DMS79 treated with DMSO at 0.1 percent for 48 hours (cell line): Measurements from ENCODE around the gene RAB11FIP4.

Experiments
- DNase-seq: peaks from one replicate; lab custom pipeline; 2025; lab: John Stamatoyannopoulos, UW

RAB11FIP4 gene

DNA sequence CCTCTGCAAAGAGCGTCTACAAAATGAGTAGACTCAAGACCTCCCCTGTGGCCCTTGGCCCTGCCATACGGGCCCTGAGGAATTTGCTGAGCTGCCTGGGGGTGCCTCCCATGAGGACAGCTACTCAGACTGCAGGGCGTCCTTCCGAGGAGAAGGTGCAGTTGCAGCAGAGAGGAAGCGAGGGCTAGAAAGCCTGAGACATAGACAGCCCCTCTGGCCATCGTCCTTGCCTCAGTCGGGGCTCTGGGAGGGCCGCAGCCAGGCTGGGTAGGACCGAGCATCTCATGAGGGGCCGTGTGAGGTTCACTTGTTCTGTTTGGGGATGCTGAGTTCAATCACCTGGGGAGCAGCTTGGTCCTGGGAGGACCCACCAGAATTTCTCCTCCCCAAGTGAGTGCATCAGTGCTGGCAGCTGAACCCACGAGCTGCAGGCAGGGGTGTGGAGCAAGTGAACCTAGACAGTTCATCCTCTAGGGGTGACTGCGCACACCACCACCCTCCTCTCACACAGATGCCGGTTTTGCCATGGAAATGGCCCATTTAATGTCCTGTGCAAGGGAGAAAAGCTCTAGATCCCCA lies 20.3 kb downstream of the RAB11FIP4 start:
- DNase-seq, result no peak

DNA sequence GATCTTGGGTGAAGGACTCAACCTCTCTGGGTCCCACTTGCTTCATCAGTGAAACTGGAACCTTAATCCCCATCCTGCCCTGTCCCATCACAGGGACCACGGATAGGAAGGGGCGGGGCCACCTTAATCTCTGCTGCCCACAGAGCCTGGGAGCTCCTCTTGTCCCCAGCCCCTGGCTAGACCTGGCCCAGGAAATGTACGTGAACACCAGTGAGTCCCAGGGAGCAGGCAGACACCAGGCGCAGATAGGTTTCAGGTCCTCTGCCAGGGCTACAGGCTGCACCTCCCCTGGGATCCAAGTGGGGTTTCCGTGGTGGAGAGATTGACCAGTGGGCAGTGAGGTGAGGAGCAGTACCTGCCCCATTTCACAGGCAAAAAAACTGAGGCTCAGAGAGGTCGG lies 21.0 kb downstream of the RAB11FIP4 start:
- DNase-seq, result no peak

DNA sequence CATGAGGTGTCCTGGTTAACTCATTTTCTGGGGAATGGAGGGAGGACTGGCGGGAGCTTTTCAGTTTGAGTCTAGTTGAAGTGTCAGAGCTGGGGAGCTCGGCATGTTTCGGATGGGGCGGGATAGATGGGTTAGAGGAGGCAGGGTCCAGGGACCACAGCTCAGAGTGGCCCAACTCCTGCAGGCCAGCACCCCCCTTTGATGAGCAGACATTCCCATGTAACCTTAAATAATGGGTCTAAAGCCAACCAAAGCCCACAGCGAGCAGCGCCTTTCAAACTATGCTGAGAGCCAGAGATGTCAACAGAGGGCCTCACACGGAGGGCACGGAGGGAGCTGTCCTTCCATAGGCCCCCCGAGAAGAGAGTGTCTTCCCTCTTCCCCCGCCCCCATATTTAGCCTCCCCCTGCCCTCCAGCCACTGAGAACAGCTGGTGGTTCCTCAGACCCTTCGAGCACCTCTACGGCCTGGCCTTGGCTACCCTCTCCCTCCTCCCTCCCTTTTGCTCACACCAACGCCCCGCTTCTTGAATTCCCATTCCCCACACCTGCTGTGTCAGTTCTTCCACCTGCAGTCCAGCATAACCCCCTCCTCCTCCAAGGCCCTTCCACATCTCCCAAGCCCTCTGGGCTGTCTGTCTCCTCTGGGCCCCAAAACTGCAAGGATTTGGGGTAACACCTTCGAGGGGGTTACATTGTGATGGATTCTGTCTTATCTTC lies 21.8 kb downstream of the RAB11FIP4 start:
- DNase-seq, result no peak

DNA sequence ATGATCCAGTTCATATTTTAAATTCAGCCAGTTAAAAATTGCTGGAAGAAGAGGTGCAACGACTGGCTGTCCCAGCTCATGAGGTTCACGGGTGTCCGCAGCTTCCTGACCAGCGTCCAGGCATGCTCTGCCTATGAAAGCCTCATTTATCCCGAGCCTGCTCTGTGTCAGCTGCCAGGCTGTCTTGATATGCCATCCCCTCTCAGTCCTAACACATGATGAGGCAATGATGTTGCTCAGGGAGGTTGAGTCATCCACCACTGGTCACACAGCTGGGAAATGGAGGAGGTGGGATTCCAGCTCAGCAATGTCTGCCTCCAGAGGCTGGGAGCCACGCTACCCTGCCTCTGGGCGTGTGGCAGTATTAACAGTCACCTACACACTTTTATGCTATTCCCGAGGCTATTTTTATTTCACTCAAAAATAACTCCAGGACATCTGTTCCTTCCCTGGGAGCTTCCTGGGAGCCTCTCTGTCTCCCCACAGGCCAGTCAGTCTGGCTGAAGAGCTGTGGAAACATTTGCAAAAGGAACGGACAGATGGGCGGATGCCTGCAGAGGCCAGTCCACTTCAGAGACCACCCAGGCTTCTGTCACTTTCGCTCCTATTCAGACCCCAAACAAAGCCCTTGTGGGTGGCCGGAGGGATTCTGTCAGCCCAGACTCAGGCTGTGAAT lies 22.5 kb downstream of the RAB11FIP4 start:
- DNase-seq, result no peak

DNA sequence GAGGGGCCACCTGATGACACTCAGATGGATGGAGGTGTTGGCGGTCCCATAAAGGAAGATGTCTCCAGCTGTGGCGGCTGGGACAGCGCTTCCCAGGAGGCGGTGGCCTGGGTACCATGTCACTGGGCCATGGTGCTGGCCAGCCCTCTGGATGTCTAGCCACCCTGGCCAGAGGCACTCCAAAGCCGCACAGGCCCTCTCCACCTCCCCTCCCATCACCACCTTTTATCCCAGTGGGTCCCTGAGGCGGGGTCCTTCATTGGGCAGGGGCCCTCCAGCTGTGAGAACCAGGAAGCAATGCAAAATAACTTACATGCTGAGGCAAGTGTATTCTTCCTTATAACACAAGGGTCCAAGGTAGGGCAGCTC lies 23.1 kb downstream of the RAB11FIP4 start:
- no peak for DNase-seq

DNA sequence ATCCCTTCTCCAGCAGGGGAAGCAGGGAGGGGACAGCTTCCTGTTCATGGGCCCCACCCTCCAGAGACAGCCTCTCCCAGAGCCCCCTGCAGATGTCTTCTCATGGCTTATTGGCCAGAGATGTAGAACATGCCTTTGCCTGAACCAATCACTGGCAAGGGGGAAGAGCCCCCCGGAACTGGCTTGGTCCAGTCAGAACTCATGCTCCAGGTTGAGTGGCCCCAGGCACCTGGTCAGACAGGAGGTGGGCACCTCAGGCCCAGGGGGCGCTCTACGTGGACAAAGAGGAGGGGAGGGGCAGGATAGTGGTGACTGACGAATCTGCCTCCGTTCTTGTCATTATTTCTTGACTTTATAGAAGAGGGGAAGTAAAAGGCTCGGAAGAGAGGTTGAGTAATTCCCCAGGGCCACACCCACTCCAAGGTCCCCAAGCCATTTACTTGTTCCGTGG lies 23.6 kb downstream of the RAB11FIP4 start:
- no peak for DNase-seq

DNA sequence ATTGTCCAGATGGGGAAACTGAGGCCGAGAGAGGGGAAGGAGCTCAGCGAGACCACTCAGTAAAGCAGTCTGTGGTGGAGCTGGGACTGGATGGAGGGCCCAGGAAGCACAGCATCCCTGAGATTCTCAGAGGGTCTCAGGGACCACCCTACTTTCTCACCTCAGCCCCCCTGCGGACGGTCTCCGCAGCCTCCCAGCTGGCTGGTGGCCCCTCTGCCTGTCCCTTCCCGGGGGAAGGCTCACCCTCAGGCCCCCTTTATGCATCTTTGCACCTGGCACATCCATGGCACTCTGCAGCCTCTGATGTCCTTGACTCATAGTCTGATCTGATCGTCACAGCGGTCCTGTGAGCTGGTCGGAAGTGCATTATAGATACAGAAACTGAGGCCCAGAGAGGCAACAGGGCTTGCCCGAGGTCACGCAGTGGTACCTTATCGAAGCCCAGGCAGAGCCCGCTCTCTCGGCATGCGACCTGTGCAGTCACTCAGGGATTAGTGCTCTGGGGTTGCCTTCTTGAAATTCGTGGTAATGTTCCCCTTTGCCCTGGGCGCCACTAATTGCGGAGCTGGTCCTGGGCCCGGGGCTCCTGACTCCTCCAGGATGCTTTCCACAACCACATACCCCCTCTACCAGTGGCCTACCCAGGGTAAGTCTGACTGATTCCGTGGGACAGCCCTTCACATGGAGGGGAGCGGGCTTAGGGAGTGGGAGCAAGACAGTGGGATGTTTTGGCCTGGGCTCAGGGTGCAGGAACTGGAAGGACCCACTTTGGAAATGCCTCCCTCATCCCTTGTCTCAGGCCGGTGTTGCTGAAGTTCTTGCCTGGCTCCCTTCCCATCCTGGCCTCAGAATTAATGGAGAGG lies 24.4 kb downstream of the RAB11FIP4 start:
- no peak for DNase-seq

DNA sequence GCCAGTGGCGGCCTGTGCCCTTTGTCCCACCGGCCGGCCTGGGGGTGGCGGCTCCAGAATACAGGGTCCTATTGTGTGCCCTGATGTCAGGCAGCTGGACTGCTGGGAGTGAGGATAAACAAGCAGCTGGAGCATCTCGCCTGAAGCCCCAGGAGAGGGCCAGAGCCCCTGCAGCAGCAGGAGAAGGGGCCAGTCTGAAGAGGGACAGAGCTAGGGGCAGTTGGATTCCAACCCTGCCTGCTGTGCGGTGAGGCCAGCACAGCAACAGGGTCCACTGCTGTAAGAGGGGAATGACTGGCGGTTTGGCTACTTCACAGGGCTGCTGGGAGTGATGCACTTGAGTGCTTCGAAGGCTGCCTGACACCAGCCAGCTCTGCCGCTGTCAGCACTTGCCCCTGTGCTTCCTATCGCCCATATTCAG lies 25.0 kb downstream of the RAB11FIP4 start:
- no peak for DNase-seq

DNA sequence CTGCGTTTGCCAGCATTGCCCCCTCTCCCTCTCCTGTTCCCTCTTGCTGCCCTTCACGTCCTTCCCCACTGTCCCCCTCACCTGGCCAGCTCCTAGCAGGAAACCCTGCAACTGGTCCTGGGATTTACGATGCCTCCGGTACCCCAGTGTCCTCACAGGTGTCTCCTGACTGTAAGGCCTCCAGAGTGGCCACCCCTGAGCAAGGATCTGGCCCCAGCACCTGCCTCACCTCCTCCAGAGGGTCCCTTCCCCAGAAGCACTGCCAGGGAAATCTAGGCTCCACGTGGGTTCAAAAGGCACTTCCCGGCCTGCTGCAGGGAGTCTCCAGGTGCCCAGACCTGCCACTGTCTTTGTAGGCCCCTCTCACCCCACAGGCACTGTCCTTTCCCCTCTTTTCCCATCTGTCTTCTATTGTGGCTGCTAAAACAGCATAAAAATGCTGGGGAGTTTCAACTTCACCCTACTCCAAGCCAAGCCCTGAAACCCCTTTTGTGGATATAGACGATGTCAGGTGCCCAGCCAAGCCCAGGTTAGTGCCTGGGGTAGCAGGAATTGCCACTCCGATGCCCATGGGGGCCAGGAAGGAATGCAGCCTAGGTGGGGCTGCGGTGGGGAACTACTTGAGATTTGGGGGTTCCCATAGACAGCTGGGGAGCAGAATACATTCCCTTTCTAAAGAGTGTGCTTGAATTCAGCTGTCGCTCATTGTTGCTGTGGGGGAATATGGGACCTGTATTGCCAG lies 25.7 kb downstream of the RAB11FIP4 start:
- no peak for DNase-seq

DNA sequence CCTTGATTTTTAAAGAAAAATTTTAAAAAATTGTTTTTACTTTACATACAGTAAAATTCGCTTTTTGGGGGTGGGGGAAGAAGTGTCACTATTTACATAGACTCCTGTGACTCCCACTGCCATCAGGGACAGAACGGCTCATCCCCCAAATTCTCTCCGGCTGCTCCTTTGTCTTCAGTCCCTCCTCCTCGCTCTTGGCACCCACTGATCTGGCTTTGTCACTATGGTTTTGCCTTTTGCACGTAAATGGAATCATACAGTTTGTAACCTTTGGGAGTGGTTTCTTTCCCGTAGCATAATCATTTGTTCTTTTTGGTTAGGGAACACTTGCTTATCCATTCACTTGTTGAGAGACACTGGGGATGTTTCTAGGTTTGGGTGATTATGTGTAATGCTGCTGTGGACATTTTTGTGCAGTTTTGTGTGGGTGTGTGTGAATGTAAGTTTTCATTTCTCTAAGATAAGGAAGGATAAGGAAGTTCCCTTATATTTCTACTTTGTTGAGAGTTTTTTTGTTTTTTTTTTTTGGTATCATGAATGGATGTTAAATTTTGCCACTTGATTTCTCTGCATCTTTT lies 27.4 kb downstream of the RAB11FIP4 start:
- DNase-seq, result no peak

DNA sequence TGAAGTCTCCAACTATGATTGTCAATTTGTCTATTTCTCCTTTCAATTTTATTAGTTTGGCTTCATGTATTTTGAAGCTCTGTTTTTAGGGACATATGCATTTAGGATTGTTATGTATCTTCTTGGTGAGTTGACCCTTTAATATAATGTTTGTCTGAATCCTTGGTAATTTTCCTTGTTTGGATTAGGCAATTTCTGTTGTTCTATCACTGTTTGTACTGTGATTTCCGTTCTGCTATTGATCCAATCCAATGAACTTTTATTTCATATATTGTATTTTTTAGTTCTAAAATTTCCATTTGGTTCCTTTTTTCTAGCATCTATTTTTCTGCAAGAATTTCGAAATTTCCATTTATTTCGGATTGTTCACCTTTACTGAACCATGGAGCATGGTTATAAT lies 31.0 kb downstream of the RAB11FIP4 start:
- DNase-seq, result no peak

DNA sequence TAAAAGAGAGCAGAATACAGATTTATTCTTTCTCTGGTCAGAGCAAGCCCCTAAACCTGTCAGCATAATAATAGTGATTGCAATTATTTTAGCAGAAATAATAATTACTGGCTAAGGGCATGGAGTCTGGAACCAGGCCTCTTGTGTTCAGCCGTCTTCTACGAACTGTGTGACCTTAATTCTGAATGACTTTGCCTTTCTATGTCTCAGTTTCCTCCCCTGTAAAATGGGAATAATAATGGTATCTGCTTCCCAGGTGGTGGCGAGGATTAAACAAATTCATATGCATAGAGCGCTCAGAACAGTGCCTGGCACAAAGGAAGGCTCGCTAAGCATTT lies 33.4 kb downstream of the RAB11FIP4 start:
- DNase-seq, result no peak

DNA sequence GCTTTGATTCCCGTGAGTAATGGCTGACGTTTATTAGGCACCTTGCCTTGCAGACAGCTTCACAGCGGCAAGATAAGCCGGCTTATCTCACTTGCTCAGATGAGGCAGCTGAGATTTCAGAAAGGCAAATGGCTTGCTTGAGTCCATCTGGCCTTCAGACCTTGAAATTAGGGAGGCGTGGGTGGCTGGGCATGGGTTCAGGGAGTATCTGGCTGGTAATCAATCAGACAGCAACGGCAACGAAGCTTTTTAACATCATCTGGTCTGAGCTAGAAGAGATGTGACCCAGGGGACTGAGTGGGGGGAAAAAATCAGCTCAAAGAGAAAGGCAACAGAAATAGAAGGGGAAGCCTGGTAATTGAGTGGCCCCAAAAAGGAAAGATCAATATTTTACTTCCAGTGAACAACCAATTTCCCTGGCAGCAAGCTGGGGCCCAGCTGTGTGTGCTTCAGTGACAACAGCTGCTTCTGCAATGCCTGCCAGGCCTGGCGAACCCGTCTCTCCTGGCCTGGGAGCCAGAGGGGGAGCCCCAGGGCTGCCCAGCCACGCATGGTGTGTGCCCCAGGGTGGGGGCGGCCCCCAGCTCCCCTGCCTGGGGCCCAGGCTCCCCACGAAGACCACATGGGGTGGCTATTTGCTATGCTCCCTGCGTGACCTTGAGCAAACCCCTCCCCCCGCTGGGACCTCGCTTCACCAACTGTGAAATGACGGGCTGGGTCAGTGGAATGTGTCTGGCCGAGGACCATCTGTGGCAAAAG lies 34.0 kb downstream of the RAB11FIP4 start:
- no peak for DNase-seq

DNA sequence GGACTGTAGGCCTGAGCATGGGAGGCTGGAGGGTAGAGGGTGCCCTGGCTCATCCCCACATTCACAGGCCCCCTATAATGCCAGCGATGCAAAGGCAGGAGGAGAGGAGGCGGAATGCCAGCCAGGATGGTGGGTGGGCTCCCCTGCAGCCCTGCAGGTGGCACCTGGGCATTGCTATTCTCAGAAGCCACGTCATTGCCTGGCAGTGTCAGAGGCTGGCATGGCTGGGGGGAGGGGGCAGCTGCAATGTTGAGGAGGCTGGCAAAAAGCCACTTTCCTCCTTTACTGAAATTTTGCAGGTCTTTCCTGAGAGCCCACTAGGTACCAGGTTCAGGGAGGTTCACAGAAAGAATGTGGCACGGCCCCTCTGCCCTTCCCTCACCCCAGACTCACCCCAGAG lies 36.2 kb downstream of the RAB11FIP4 start:
- DNase-seq, result no peak

DNA sequence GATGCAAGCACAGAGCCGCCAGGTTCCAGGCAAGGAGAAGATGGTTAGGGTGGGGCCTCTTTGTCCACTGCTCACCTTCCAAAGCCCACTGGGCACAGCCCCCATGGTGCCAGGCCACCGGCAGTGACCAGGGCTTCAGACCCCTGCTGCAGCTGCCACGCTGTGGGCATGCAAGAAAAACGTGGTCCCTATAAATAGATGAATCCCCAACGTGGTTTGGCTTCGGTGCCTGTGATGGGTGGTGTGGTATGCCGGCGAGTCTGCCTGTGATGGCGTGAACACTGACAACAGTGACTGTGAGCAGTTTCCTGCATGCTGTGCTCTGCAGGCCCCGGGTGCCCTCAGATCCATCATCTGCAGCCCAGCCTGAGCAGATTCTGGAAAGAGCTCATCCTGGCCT lies 36.6 kb downstream of the RAB11FIP4 start:
- DNase-seq, result no peak

DNA sequence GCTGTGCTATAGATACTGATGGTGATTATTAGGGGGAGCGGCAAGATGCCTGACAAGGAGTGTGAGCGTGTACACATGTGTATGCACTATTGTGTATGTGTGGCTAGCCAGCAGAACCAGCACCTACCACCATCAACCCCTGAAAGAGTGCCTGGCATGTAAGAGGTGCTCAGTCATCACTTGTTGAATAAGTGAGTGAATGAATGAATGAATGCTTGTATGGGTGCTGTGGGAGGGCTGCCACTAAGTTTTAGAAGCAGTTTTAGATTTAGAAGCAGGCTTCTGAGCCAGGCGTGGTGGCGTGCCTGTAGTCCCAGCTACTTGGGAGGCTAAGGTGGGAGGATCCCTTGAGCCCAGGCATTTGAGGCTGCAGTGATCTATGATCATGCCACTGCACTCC lies 37.0 kb downstream of the RAB11FIP4 start:
- no peak for DNase-seq

DNA sequence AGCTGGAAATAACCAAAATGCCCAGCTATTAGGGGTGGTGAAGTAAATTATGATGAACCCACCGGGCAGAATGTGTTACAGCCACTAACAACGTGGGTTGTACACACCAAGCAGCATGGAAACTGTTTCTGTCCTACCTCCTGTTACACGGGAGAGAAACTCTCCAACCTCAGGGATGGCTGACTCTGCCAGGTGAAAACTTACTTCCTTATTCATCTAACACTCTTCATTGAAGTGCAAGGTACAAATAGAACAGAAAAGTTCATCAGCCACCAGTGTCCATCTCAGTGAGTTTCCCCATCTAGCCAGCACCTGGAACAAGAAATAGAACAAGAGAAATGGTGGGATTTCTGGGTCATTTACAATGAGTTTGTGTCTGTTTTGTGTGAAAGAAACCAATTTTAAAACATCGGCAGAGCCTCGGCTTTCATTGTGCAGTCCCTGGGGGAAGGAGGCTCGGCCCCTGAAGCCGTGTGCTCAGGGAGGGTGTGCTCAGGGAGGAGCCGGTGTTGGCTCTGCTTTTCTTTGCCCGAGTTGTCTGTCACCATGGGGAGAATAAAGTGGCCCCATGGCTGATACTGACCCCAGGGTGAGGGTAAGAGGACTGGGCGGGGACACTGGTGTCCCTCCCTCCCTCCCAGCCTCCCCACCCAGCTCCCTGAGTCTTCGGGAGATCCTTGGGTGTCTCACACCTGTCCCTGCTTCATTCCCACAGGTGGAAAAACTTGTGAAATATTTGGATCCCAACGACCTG lies 39.8 kb downstream of the RAB11FIP4 start:
- DNase-seq, result no peak

DNA sequence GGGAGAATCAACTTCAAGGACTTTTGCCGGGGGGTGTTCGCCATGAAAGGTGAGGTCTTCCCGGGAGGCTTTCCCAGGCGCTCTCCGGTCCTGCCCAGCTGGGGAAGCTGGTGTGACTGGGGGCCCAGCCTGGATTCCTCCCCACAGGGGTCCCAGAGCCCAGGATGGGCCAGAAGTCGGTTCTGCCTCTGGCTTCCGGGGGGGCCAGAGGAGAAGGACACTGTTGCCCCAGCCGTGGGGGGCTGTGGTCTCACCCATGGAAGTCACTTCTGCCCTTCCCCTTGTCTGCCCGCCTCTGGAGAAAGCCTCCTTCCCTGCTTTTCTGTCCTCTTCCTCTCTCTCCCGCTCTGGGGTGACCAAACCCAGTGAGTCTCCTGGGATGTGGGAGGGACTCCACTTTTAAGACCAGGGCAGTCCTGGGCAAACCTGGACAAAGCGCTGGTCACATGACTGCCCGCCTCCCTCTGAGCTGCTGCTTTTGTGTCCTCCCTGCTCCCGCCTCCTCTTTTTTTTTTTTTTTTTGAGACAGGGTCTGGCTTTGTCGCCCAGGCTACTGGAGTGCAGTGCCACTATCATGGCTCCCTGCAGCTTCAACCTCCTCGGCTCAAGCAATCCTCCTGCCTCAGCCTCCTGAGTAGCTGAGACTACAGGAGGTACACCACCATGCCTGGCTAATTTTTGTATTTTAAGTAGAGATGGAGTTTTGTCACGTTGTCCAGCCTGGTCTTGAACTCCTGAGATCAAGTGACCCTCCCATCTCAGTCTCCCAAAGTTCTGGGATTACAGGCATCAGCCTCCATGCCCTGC lies 40.6 kb downstream of the RAB11FIP4 start:
- no peak for DNase-seq

DNA sequence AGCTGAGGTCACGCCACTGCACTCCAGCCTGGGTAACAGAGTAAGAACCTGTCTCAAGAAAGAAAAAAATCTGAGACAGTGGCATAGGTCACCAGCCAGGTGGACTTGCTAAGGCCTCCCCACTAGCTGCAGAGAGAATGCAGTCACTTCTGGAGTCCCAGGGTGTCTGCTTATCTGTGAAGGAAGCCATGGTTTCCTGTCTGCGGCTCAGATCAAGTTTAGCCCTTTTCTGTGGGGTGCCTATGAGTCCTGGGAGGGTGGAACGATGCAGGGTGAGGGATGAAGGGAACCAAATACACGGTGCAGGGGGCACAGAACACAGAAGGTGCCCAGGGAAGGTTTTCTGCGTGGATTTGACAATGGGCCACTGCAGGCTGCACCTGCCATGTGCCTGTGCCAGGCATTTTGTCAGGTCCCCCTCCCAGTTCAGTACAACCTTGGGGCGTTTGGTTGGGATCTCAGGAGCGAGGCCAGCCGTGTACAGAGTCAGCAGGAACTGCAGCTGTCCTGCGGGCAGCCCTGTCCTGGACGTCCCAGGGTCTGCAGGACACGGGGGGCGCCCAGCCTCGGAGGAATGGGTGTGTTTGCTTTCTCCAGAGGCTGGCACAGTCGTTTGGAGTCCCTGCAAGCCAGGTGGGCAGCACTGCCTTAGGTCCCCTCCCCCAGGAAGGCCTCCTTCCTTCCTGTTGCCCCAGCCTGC lies 41.8 kb downstream of the RAB11FIP4 start:
- no peak for DNase-seq
